ENCODE measurements around the gene CDHR4.
"Not testable (repeated sequence)": the region's sequence is repeated elsewhere in the genome, so short reads cannot be mapped to it uniquely, and the experiment has no call there.

CDHR4 gene

GRCh38 chr3:49780080-49780974 is 19.3 kb downstream of the CDHR4 start:
- DNase-seq (ENCODE audit: low read depth in 2 of 2): no peak

GRCh38 chr3:49779358-49780079 is 20.2 kb downstream of the CDHR4 start:
- DNase-seq (ENCODE audit: low read depth in 2 of 2): no peak

GRCh38 chr3:49776101-49776500 is 23.6 kb downstream of the CDHR4 start:
- not testable (repeated sequence) for DNase-seq (ENCODE audit: low read depth in 2 of 2)

GRCh38 chr3:49775538-49775937 is 24.1 kb downstream of the CDHR4 start:
- no peak for DNase-seq (ENCODE audit: low read depth in 2 of 2)

- no peak for DNase-seq (ENCODE audit: low read depth in 2 of 2)
These were observed 27.0 kb downstream of the CDHR4 start for GRCh38 chr3:49772703-49773102.

GRCh38 chr3:49771340-49771938 is 28.2 kb downstream of the CDHR4 start:
- DNase-seq (ENCODE audit: low read depth in 2 of 2): no peak

GRCh38 chr3:49769926-49770325 is 29.7 kb downstream of the CDHR4 start:
- no peak for DNase-seq (ENCODE audit: low read depth in 2 of 2)

GRCh38 chr3:49769286-49769915 is 30.3 kb downstream of the CDHR4 start:
- DNase-seq (ENCODE audit: low read depth in 2 of 2): no peak

GRCh38 chr3:49763981-49764380 is 35.7 kb downstream of the CDHR4 start:
- DNase-seq (ENCODE audit: low read depth in 2 of 2): no peak

- DNase-seq (ENCODE audit: low read depth in 2 of 2): no peak
These were observed 38.0 kb downstream of the CDHR4 start for GRCh38 chr3:49761661-49762060.

GRCh38 chr3:49759226-49759625 is 40.4 kb downstream of the CDHR4 start:
- no peak for DNase-seq (ENCODE audit: low read depth in 2 of 2)

- no peak for DNase-seq (ENCODE audit: low read depth in 2 of 2)
These were observed 42.5 kb downstream of the CDHR4 start for GRCh38 chr3:49757197-49757596.

GRCh38 chr3:49756036-49756435 is 43.6 kb downstream of the CDHR4 start:
- no peak for DNase-seq (ENCODE audit: low read depth in 2 of 2)

- DNase-seq (ENCODE audit: low read depth in 2 of 2): no peak
These were observed 45.1 kb downstream of the CDHR4 start for GRCh38 chr3:49754536-49754935.

- no peak for DNase-seq (ENCODE audit: low read depth in 2 of 2)
These were observed 48.2 kb downstream of the CDHR4 start for GRCh38 chr3:49751501-49751900.

GRCh38 chr3:49750056-49750455 is 49.6 kb downstream of the CDHR4 start:
- no peak for DNase-seq (ENCODE audit: low read depth in 2 of 2)

GRCh38 chr3:49748874-49749273 is 50.8 kb downstream of the CDHR4 start:
- DNase-seq (ENCODE audit: low read depth in 2 of 2): not testable (repeated sequence)

- no peak for DNase-seq (ENCODE audit: low read depth in 2 of 2)
These were observed 51.7 kb downstream of the CDHR4 start for GRCh38 chr3:49747792-49748480.

- DNase-seq (ENCODE audit: low read depth in 2 of 2): no peak
These were observed 53.7 kb downstream of the CDHR4 start for GRCh38 chr3:49745986-49746385.
